HEK293 (cell line): ENCODE data around the gene TMEM167A.

Experiments
- CTCF ChIA-PET: fragments of 350-600 bp; formaldehyde crosslinking; extraction: SDS; loops from one replicate; lab custom pipeline; 2021; ENCODE audit warnings: antibody characterized with exemption; lab: Yijun Ruan, JAX
- POLR2A ChIA-PET: fragments of 300-600 bp; formaldehyde crosslinking; extraction: SDS; loops from one replicate; lab custom pipeline; 2020; ENCODE audit warnings: antibody characterized with exemption, inconsistent platforms; lab: Yijun Ruan, JAX
- H3K27ac ChIP-seq: fragments of 200-500 bp; sonication (Bioruptor generic); 2 replicates; pipeline ENCODE4 v1.5.1; 2014; ENCODE audit warnings: low read depth, low read length, control low read depth, inconsistent platforms; ENCODE audit errors: extremely low read depth
- H3K36me3 ChIP-seq, 2 experiments: fragments of 200-500 bp in 1 of 2; sonication (Bioruptor generic) in 1 of 2; 1 replicate in 1 of 2; 2 replicates in 1 of 2; pipeline ENCODE4 v1.5.1; 2014 to 2017; ENCODE audit warnings: inconsistent platforms in 2 of 2, low read length in 2 of 2; ENCODE audit not compliant: control insufficient read depth in 2 of 2, insufficient read depth in 1 of 2
- H3K4me1 ChIP-seq: fragments of 200-500 bp; sonication (Bioruptor generic); 2 replicates; pipeline ENCODE4 v1.5.1; 2014; ENCODE audit warnings: mild to moderate bottlenecking, low read length, inconsistent platforms; ENCODE audit not compliant: control insufficient read depth, insufficient read depth
- H3K4me3 ChIP-seq: 2 replicates; pipeline ENCODE4 v1.5.1; 2011; ENCODE audit warnings: low read depth, mild to moderate bottlenecking, control low read depth, low read length, moderate library complexity
- H3K9me3 ChIP-seq: fragments of 200-500 bp; sonication (Bioruptor generic); 2 replicates; pipeline ENCODE4 v1.5.1; 2014; ENCODE audit warnings: low read depth, low read length, inconsistent platforms; ENCODE audit not compliant: control insufficient read depth, insufficient read depth
- BCL6B ChIP-seq: fragments of 450-650 bp; formaldehyde crosslinking; IDR thresholded peaks from 2 replicates; pipeline ENCODE4 v1.5.1; 2017; ENCODE audit warnings: missing biosample characterization, missing genetic modification characterization
- MZF1 ChIP-seq: fragments of 450-650 bp; formaldehyde crosslinking; IDR thresholded peaks from 2 replicates; pipeline ENCODE4 v1.5.1; 2017; ENCODE audit warnings: missing biosample characterization, missing genetic modification characterization, borderline replicate concordance
- OVOL3 ChIP-seq: fragments of 450-650 bp; formaldehyde crosslinking; IDR thresholded peaks from 2 replicates; pipeline ENCODE4 v1.5.1; 2016; ENCODE audit warnings: missing biosample characterization, missing genetic modification characterization
- PRDM10 ChIP-seq: fragments of 450-650 bp; formaldehyde crosslinking; IDR thresholded peaks from 2 replicates; pipeline ENCODE4 v1.5.1; 2016; ENCODE audit warnings: missing biosample characterization, missing genetic modification characterization
- SP3 ChIP-seq: fragments of 450-650 bp; formaldehyde crosslinking; IDR thresholded peaks from 2 replicates; pipeline ENCODE4 v1.5.1; 2016; ENCODE audit warnings: missing biosample characterization, missing genetic modification characterization
- TCF7L2 ChIP-seq: IDR thresholded peaks from 2 replicates; pipeline ENCODE4 v1.6.1; 2011; ENCODE audit warnings: low read depth, mild to moderate bottlenecking, inconsistent platforms, low read length, moderate library complexity, borderline replicate concordance
- ZBTB48 ChIP-seq: fragments of 450-650 bp; formaldehyde crosslinking; IDR thresholded peaks from 2 replicates; pipeline ENCODE4 v1.5.1; 2016; ENCODE audit warnings: missing biosample characterization, missing genetic modification characterization
- ZNF148 ChIP-seq: fragments of 450-650 bp; formaldehyde crosslinking; IDR thresholded peaks from 2 replicates; pipeline ENCODE4 v1.5.0; 2017; ENCODE audit warnings: missing biosample characterization, missing genetic modification characterization, borderline replicate concordance
- ZNF169 ChIP-seq: fragments of 450-650 bp; formaldehyde crosslinking; IDR thresholded peaks from 2 replicates; pipeline ENCODE4 v1.5.1; 2016; ENCODE audit warnings: missing biosample characterization, missing genetic modification characterization
- ZNF266 ChIP-seq: fragments of 450-650 bp; formaldehyde crosslinking; IDR thresholded peaks from 2 replicates; pipeline ENCODE4 v1.5.1; 2016; ENCODE audit warnings: missing biosample characterization, missing genetic modification characterization, low read depth
- ZNF292 ChIP-seq: fragments of 450-650 bp; formaldehyde crosslinking; IDR thresholded peaks from 2 replicates; pipeline ENCODE4 v1.5.1; 2016; ENCODE audit warnings: low read depth, missing biosample characterization, missing genetic modification characterization, borderline replicate concordance
- ZNF302 ChIP-seq: fragments of 450-650 bp; formaldehyde crosslinking; IDR thresholded peaks from 2 replicates; pipeline ENCODE4 v1.5.1; 2016; ENCODE audit warnings: missing biosample characterization, missing genetic modification characterization, low read depth
- ZNF354C ChIP-seq: fragments of 450-650 bp; formaldehyde crosslinking; IDR thresholded peaks from 2 replicates; pipeline ENCODE4 v1.5.1; 2016; ENCODE audit warnings: missing biosample characterization, missing genetic modification characterization, low read depth, borderline replicate concordance
- ZNF530 ChIP-seq: fragments of 450-650 bp; formaldehyde crosslinking; IDR thresholded peaks from 2 replicates; pipeline ENCODE4 v1.5.1; 2016; ENCODE audit warnings: low read depth, missing biosample characterization, missing genetic modification characterization
- ZNF555 ChIP-seq: fragments of 450-650 bp; formaldehyde crosslinking; conservative IDR thresholded peaks from 2 replicates; pipeline ENCODE4 v1.5.1; 2017; ENCODE audit warnings: missing biosample characterization, mild to moderate bottlenecking, missing genetic modification characterization, inconsistent platforms
- ZNF558 ChIP-seq: fragments of 450-650 bp; formaldehyde crosslinking; IDR thresholded peaks from 2 replicates; pipeline ENCODE4 v1.5.1; 2016; ENCODE audit warnings: missing biosample characterization, missing genetic modification characterization
- ZNF837 ChIP-seq: fragments of 450-650 bp; formaldehyde crosslinking; IDR thresholded peaks from 2 replicates; pipeline ENCODE4 v1.5.1; 2016; ENCODE audit warnings: missing biosample characterization, missing genetic modification characterization
- ZSCAN16 ChIP-seq: fragments of 450-650 bp; formaldehyde crosslinking; IDR thresholded peaks from 2 replicates; pipeline ENCODE4 v1.5.1; 2016; ENCODE audit warnings: missing biosample characterization, missing genetic modification characterization
- TF ChIP-seq, protein P1 (sequence below): fragments of 450-650 bp; formaldehyde crosslinking; IDR thresholded peaks from 2 replicates; pipeline ENCODE4 v1.5.1; 2016; ENCODE audit warnings: missing biosample characterization, missing genetic modification characterization

The TMEM167A gene

GRCh38 chr5:83104021-83104420, 26.8 kb upstream of the TMEM167A start:
- H3K4me3 ChIP-seq: no peak overlapping the region
- peaks cover 12% of the 10 kb centered on the region for H3K4me1 ChIP-seq
- CTCF ChIA-PET: no interaction called here
- TF ChIP-seq ZNF530 (tag by site-specific recombination): no peak
- no peak for TF ChIP-seq ZNF148 (tag by site-specific recombination)
- TF ChIP-seq SP3 (tag by site-specific recombination): no peak
- TF ChIP-seq ZNF837 (tag by site-specific recombination): no peak
- TF ChIP-seq MZF1 (tag by site-specific recombination): no peak
- TF ChIP-seq ZSCAN16: no peak
- TF ChIP-seq ZNF169 (tag by site-specific recombination): no peak
- TF ChIP-seq BCL6B (tag by site-specific recombination): no peak
- TF ChIP-seq ZNF558 (tag by site-specific recombination): no peak
- no peak overlapping the region for H3K27ac ChIP-seq
- POLR2A ChIA-PET: no interaction called here
- no peaks in the 10 kb centered on the region for H3K9me3 ChIP-seq
- no peaks in the 10 kb centered on the region for H3K36me3 ChIP-seq

- H3K36me3 ChIP-seq: no peaks in the 10 kb centered on the region
- TF ChIP-seq PRDM10 (tag by site-specific recombination): peak; percentile 54
- peak; percentile 56 for TF ChIP-seq ZBTB48 (tag by site-specific recombination)
- TF ChIP-seq ZNF354C: no peak
- TF ChIP-seq, all 188 proteins: peak for 2
- no peaks in the 10 kb centered on the region for H3K9me3 ChIP-seq
- H3K4me3 ChIP-seq: no peak overlapping the region
- ChIA-PET CTCF (no interaction called here), POLR2A (no interaction called here)
- peaks cover 26% of the 10 kb centered on the region for H3K4me1 ChIP-seq
- H3K27ac ChIP-seq: 0 out of 2 replicates have a peak overlapping the region, but pooled peaks have one; percentile 0
Measured at GRCh38 chr5:83102364-83102980, 25.3 kb upstream of the TMEM167A start.

DNA sequence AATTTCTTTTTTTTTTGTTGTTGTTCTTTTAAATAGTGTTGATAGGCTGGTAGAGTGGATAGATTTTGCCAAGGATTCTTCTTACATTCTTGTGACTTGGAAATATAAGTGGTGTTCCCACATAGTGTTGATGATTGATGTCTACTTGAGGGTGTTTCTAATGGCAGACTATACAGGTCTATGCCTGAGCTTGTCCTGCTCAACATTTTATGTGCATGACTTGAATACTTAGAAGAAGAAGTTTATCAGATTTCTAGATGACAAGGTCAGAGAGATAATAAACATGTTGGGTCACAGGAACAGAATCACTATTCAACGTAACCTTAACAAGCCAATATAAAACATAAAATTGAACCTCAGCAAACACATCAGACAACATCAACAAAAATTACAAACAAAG, 24.3 kb upstream of the TMEM167A start:
- Histone ChIP-seq H3K9me3 (no peaks in the 10 kb centered on the region), H3K4me3 (no peak overlapping the region), H3K36me3 (no peaks in the 10 kb centered on the region), H3K27ac (no peak overlapping the region), H3K4me1 (peaks cover 29% of the 10 kb centered on the region)
- CTCF ChIA-PET: interaction anchor here (0.6 kb wide), 1 partner anchor 8 kb away, joined by 3 read pairs; no protein-coding TSS in a partner anchor
- POLR2A ChIA-PET: interaction anchor here (0.9 kb wide), 1 partner anchor 372 kb away, joined by 3 read pairs; no protein-coding TSS in a partner anchor
- no peak for TF ChIP-seq ZNF266 (tag by site-specific recombination)
- no peak for TF ChIP-seq OVOL3 (tag by site-specific recombination)
- peak; percentile 31; the same call in 1 of the 2 replicates for TF ChIP-seq TCF7L2
- TF ChIP-seq ZNF302 (tag by site-specific recombination): no peak
- no peak for TF ChIP-seq ZNF292
- no peak for TF ChIP-seq ZNF555
- TF ChIP-seq, protein P1, sequence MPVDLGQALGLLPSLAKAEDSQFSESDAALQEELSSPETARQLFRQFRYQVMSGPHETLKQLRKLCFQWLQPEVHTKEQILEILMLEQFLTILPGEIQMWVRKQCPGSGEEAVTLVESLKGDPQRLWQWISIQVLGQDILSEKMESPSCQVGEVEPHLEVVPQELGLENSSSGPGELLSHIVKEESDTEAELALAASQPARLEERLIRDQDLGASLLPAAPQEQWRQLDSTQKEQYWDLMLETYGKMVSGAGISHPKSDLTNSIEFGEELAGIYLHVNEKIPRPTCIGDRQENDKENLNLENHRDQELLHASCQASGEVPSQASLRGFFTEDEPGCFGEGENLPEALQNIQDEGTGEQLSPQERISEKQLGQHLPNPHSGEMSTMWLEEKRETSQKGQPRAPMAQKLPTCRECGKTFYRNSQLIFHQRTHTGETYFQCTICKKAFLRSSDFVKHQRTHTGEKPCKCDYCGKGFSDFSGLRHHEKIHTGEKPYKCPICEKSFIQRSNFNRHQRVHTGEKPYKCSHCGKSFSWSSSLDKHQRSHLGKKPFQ: no peak
